ENCODE results near the gene HLA-DOA.

Gene HLA-DOA

DNA sequence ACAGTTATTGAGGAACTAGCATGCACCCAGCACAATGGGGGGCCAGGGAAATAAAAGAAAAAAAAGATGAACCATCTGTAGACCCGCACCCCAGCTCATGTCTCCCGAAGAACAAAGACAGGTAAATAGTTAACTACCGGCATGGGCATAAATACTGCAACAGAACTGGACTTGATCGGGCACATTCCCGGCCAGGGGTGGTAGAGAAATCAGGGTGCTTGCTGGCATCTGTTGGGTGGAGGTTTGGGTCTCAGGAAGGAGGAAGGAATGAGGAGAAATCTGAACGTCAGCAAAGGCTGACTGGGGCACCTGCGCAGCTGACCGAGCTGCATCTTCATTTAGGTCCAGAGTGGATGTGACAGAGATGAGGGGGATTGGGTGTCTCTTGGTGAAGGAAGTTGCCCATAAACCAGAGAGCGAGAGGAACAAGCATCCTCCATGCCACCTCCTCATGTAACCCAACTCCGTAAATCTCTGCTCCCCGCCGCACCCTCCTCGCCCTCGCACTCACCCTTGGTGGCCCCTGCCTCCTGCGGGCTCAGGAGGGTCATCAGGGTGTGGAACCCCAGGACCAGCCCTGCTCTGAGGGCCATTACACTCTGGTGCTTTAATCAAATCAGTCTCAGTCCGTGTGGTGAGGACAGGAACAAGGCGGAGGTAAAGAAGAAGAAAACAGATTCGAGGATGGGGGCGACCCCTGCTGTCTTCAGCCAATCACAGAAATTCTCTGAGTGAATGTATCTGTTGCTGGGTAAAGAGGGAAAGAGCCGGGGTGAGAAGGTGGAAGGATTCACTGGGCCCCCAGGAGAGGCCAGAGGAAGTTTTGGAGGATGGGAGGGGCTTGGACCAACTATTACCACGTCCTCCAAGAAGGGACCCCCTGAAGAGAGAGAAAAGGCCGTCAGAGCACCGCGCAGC is at the start of gene HLA-DOA:
TSS of gene HLA-DOA (minus strand) at position 648 of the 918 bp plus-strand sequence.
- DNase-seq (ENCODE audit: low spot score), result peak; percentile 96
- in situ Hi-C loops (cut with MboI; ENCODE audit: low pct_unique_long_range_greater_than_20kb, low sequenced_read_pairs, unreplicated experiment), result loop anchor here (10.0 kb wide), 1 partner anchor 236 kb away; no protein-coding TSS in a partner anchor
- TF ChIP-seq, protein P1, sequence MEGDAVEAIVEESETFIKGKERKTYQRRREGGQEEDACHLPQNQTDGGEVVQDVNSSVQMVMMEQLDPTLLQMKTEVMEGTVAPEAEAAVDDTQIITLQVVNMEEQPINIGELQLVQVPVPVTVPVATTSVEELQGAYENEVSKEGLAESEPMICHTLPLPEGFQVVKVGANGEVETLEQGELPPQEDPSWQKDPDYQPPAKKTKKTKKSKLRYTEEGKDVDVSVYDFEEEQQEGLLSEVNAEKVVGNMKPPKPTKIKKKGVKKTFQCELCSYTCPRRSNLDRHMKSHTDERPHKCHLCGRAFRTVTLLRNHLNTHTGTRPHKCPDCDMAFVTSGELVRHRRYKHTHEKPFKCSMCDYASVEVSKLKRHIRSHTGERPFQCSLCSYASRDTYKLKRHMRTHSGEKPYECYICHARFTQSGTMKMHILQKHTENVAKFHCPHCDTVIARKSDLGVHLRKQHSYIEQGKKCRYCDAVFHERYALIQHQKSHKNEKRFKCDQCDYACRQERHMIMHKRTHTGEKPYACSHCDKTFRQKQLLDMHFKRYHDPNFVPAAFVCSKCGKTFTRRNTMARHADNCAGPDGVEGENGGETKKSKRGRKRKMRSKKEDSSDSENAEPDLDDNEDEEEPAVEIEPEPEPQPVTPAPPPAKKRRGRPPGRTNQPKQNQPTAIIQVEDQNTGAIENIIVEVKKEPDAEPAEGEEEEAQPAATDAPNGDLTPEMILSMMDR (IDR thresholded peaks at IDR 0.05; ENCODE audit: extremely low read depth, insufficient read depth, missing control alignments), result no peak

DNA sequence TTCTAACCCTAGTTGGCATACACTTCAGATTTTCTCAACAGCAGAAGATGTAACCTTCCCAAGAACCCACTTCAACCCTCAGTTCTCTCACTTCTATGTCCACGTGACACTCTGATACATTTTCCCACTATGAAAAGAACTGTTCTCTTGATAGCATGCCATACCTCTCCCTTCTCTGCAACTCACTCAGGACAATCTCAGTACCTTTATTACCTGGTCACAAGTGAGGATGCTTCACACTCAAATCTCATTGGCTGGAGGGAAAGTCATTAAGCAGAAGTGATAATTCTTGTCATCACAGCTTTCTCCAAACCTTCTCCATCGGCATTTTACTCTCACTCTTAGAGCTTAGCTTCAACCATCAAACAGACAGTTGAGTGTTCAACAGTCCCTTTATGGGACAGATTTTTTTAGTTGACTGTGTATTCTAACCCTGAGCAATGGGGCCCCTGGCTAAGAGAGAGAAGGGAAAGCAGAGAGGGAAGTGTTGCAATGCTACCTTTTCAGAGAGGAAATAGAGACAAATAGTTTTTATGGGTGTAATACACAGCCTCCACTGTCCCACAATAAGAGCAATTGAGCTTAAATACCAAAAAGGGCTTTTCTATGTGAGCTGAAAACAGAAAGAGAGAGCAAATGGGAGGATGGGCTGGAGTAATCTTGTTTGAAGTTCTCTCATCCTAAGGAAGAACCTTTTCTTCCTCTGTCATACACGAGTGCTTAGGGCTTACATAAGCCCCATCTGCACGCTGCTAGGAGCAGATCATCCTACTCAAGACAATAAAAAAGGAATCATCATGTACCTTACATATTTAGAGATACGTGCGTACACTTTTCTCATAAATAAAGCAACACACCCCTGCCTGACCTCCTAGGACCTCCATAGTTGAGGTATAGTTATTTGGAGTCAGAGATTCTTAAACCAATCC is 48.1 kb upstream of the HLA-DOA start:
- TF ChIP-seq, protein P1 (IDR thresholded peaks at IDR 0.05; ENCODE audit: extremely low read depth, insufficient read depth, missing control alignments), result no peak
- in situ Hi-C loops (cut with MboI; ENCODE audit: low pct_unique_long_range_greater_than_20kb, low sequenced_read_pairs, unreplicated experiment), result no loop called here
- DNase-seq (ENCODE audit: low spot score), result no peak

DNA sequence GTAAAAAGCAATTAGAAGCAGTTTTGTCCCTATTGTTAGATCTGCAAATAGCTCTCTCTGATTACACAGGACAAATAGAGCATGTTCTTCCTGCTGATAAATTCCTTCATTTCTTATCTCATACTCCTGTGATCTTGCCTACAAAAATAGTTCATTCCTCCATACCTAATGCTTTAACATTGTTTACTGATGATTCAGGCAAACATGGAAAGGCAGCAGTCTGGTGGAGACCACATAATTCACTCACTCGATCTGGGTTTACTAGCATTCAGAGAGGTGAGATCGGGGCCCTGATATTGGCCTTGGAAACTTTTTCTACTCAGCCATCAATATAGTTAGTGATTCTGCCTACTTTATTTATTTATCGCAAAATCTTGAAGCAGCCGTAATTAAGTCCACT is 43.8 kb upstream of the HLA-DOA start:
- TF ChIP-seq, protein P1 (IDR thresholded peaks at IDR 0.05; ENCODE audit: extremely low read depth, insufficient read depth, missing control alignments), result no peak
- DNase-seq (ENCODE audit: low spot score), result no peak
- in situ Hi-C loops (cut with MboI; ENCODE audit: low pct_unique_long_range_greater_than_20kb, low sequenced_read_pairs, unreplicated experiment), result no loop called here

DNA sequence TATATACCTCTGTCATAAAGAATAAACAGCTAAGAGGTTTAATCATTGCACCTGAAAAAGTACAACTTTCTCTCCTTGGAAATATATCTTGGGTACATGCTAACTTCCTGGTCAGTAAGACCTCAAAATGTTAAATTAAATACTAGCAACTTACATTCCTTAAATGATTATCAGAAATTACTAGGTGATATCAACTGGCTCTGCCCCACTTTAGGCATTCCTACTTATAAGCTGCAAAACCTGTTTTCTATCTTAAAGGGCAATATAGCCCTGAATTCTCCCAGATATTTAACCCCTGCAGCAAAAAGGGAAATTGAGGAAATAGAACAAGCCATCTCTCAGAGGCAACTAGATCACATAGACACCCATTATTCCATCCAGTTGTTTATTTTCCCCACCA is 43.2 kb upstream of the HLA-DOA start:
- no peak for DNase-seq (ENCODE audit: low spot score)
- TF ChIP-seq, protein P1 (IDR thresholded peaks at IDR 0.05; ENCODE audit: extremely low read depth, insufficient read depth, missing control alignments), result no peak
- in situ Hi-C loops (cut with MboI; ENCODE audit: low pct_unique_long_range_greater_than_20kb, low sequenced_read_pairs, unreplicated experiment), result no loop called here

DNA sequence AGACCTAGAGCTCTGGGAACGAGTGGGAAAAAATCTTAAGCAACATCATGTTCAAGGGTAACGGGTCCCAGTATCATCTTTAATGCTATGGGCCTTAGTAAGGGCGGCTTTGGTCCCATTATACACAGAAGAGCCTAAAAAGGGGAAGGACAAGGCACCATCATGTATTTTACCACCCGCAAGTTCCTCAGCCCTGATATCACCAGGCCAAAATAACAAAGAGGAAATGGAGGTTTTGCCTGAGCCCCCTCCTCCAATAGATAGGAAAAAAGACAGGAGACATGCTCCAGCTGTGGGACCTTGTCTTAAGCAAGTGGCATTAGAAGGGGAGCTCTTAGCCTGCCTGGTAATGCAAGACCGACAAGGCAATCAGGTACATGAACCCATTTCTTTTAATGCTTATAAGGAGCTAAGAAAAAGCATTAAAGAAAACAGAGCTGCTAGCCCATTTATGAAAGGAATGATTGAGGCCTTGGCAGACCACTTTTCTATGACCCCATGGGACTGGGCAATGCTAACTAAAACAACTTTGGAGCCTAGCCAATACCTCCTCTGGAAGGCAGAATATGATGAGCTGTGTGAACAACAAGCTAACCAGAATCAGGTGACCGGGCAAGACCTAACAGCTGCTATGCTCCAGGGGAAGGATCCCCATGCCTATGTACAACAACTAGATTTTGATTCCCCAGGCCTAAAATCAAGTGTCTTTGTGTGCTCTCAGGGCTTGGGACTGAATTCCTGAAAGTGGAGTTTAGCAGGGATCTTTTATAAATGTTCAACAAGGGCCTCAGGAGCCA is 40.8 kb upstream of the HLA-DOA start:
- TF ChIP-seq, protein P1 (IDR thresholded peaks at IDR 0.05; ENCODE audit: extremely low read depth, insufficient read depth, missing control alignments), result no peak
- no peak for DNase-seq (ENCODE audit: low spot score)
- in situ Hi-C loops (cut with MboI; ENCODE audit: low pct_unique_long_range_greater_than_20kb, low sequenced_read_pairs, unreplicated experiment), result no loop called here
